Fibroblast of pulmonary artery (primary cell): Measurements from ENCODE around the gene ABCA4.

ENCODE experiments used
- DNase-seq: peaks from one replicate; pipeline ENCODE4 v3.0.0-alpha.2; 2010; ENCODE audit warnings: low read depth
- H3K4me3 ChIP-seq: replicated peaks from 2 replicates; pipeline ENCODE4 v1.5.1; 2011; ENCODE audit warnings: low read depth, mild to moderate bottlenecking, control low read depth, low read length, moderate library complexity
- CTCF ChIP-seq: IDR thresholded peaks from 2 replicates; pipeline ENCODE4 v1.5.1; 2011; ENCODE audit warnings: mild to moderate bottlenecking, control low read depth, low read length, inconsistent platforms; ENCODE audit errors: missing control alignments

ABCA4 gene

GRCh38 chr1:94071391-94071790, 49.6 kb downstream of the ABCA4 start:
- no peak for DNase-seq
- H3K4me3 ChIP-seq = no peak overlapping the region
- TF ChIP-seq CTCF = no peak

GRCh38 chr1:94070865-94071264, 50.1 kb downstream of the ABCA4 start:
- no peak overlapping the region for H3K4me3 ChIP-seq
- TF ChIP-seq CTCF = no peak
- no peak for DNase-seq

DNA sequence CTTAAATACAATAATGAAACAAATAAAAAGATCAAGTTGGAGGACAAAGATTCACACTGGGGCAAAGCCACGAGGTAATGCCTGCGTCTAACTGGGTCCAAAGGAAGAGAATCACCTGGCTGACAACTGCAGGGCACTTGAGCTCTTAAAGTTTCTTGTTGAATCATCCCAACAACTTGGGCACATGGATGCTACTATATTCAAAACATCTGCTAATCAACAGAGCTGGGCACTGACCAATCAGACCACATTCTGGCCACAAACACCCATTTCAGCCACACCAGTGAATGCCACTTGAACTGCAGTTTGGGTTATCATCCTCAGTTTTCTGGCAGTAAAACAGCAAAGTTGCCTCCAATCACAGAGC, 51.0 kb downstream of the ABCA4 start:
- no peak overlapping the region for H3K4me3 ChIP-seq
- TF ChIP-seq CTCF = no peak
- no peak for DNase-seq

DNA sequence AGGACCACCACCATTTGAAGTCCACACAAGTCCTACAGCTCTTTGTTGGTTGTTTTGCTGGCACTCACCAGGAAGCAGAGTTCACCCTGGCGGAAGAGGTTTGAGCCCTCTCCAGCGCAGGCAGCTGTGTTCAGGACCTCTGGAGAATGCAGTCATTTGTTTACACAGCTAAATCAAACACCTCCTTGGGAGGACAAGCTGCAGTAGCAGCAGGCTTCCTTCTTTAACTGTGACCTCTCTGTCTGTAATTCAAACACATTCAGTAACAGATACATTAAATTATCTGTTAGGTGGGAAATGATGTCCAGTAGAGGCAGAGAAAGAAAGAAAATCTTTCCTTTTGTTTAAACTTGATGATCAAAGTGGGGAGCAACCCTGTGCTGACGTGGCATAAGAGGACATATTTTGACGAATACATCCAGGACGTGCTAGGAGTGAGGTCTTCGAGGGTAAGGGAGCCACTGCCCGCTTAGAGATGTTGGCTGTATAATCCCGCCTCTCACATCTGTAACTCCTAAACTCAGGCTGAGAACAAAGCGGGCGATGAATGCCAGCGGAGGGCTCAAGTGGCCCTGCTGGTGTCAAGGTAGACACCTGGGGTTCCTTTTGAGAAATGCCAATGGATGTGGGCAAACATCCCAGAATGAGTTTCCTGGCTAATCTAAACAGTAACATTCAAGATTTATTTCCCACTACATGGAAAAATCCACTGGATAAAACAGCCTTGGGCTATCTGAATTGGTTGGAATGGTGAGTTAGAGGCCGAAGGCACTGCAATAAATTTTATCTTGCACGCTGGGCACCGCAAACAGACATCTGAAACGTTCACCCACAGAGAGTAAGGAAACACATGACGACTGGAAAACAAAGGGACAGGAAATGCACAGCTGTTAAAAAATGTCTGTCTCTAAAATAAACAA, 51.7 kb downstream of the ABCA4 start:
- TF ChIP-seq CTCF = no peak
- H3K4me3 ChIP-seq = no peak overlapping the region
- DNase-seq = peak; percentile 70

- DNase-seq = peak; percentile 62
- no peak overlapping the region for H3K4me3 ChIP-seq
- no peak for TF ChIP-seq CTCF
These were observed 52.6 kb downstream of the ABCA4 start for GRCh38 chr1:94068096-94068998.

GRCh38 chr1:94067196-94067595, 53.8 kb downstream of the ABCA4 start:
- no peak overlapping the region for H3K4me3 ChIP-seq
- no peak for TF ChIP-seq CTCF
- DNase-seq = peak; percentile 96
